Measurements from ENCODE around the gene BARHL1. TPM values are rescaled to one million over a fixed set of nuclear protein-coding genes. Genes with fewer than 3 reads are reported as not detected.

The BARHL1 gene
- total and polyA plus RNA-seq, 8 donors: not detected

DNA sequence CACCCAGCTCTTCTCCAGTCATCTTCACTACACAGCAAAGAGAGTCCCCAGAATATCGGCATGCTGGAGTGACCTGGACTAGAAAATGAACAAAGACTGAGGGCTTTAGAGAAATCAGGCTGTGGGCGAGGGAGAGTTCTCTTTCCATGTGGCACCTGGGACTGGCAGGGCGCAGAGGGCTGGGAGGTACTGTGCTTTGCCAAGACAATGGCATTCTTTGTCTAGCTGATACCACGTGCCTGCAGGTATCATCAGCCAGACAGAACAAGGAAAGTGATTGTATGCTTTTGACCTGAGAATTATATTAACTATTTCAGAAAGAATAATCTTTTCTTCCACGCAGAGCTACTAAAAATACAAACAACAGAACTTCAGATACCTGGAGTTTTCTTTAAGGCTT, 56.9 kb downstream of the BARHL1 start:
- Histone ChIP-seq H3K27ac (no peak overlapping the region), H3K36me3 (peaks cover 19 to 88% (median 80%) of the 10 kb centered on the region in 4 donors), H3K4me3 (no peak overlapping the region), H3K4me1 (no peaks in the 10 kb centered on the region), H3K27me3 (no peaks in the 10 kb centered on the region), H3K9me3 (no peaks in the 10 kb centered on the region)
- DNase-seq: peak in 1 of 2 donors; percentile 35
- no peak for TF ChIP-seq EP300 (IDR thresholded peaks at IDR 0.05)
- TF ChIP-seq, protein P1, sequence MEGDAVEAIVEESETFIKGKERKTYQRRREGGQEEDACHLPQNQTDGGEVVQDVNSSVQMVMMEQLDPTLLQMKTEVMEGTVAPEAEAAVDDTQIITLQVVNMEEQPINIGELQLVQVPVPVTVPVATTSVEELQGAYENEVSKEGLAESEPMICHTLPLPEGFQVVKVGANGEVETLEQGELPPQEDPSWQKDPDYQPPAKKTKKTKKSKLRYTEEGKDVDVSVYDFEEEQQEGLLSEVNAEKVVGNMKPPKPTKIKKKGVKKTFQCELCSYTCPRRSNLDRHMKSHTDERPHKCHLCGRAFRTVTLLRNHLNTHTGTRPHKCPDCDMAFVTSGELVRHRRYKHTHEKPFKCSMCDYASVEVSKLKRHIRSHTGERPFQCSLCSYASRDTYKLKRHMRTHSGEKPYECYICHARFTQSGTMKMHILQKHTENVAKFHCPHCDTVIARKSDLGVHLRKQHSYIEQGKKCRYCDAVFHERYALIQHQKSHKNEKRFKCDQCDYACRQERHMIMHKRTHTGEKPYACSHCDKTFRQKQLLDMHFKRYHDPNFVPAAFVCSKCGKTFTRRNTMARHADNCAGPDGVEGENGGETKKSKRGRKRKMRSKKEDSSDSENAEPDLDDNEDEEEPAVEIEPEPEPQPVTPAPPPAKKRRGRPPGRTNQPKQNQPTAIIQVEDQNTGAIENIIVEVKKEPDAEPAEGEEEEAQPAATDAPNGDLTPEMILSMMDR (IDR thresholded peaks at IDR 0.05): no peak
- no peak for TF ChIP-seq POLR2AphosphoS5 (IDR thresholded peaks at IDR 0.05)
- TF ChIP-seq POLR2A (IDR thresholded peaks at IDR 0.05): no peak
- intact Hi-C loops (cut with DNase I; ENCODE audit: low total_unique reads): no loop called here
- 32 to 68% (median 51%) methylated on average over 5 of the region's 5 CpGs for WGBS, 5 donors

Other genes starting within 250 kb of the BARHL1 start
- gene SETX, start 227.6 kb upstream of the BARHL1 start, total RNA-seq: 10 to 100 TPM; 33.9 to 96.7 (median 35.6) TPM
- gene SETX, start 227.6 kb upstream of the BARHL1 start, polyA plus RNA-seq: 10 to 100 TPM in 1 of 3 donors, 1 to 10 TPM in 2; 7.9 to 15.2 (median 8.4) TPM
- gene TTF1, start 175.8 kb upstream of the BARHL1 start, total RNA-seq: 10 to 100 TPM in 2 of 5 donors, 1 to 10 TPM in 3; 4.0 to 13.4 (median 4.9) TPM
- 10 to 100 TPM; 13.6 to 18.5 (median 16.6) TPM for gene TTF1, start 175.8 kb upstream of the BARHL1 start, polyA plus RNA-seq
- gene CFAP77, start 172.4 kb upstream of the BARHL1 start, total RNA-seq: not detected
- not detected for gene CFAP77, start 172.4 kb upstream of the BARHL1 start, polyA plus RNA-seq
- 10 to 100 TPM in 2 of 5 donors, 1 to 10 TPM in 3; 4.1 to 26.8 (median 9.8) TPM for gene DDX31, start 87.4 kb downstream of the BARHL1 start, total RNA-seq
- 1 to 10 TPM; 3.1 to 7.3 (median 3.2) TPM for gene DDX31, start 87.4 kb downstream of the BARHL1 start, polyA plus RNA-seq
- 10 to 100 TPM; 10.4 to 68.8 (median 13.4) TPM for gene GTF3C4, start 87.9 kb downstream of the BARHL1 start, total RNA-seq
- 1 to 10 TPM; 2.6 to 4.4 (median 2.7) TPM for gene GTF3C4, start 87.9 kb downstream of the BARHL1 start, polyA plus RNA-seq

All from stomach (tissue), 9 donors.